GM18517 (cell line): Measurements from ENCODE around the gene EMC10.

Source experiments
- ATAC-seq: cut with Tn5 transposase; IDR thresholded peaks from one replicate; pipeline ENCODE4 v1.9.1; 2021; ENCODE audit warnings: mild to moderate bottlenecking, moderate library complexity; ENCODE audit not compliant: unreplicated experiment

EMC10 gene

DNA sequence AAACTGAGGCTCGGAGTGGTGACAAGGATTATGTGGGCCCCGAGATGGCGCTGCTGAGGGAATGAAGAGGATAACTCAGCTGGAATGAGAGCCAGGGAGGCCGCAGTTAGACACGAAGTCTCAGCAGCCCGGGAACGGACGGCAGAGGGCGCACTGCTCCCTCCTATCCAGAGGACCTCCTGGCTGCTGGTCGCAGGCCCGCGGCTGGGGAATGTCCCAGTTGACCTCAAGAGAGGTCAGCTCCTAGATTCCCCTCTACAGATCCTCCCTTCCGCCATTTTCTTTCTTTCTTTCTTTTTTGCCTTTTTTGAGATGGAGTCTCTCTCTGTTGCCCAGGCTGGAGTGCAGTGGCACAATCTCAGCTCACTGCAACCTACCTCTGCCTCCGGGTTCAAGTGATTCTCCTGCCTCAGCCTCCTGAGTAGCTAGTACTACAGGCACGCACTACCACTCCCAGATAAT lies 61.5 kb downstream of the EMC10 start:
- no peak for ATAC-seq
